SK-N-SH treated with all-trans-retinoic acid at 6 μM for 48 hours (cell line): Measurements from ENCODE around the gene PDE1C.

ENCODE experiments used
- ATAC-seq: fragments of 200-7000 bp; cut with Tn5 transposase; 3 replicates; pipeline ENCODE4 v1.9.1; 2020; ENCODE audit warnings: mild to moderate bottlenecking, moderate library complexity
- ARNTL ChIP-seq: fragments of 450-650 bp; formaldehyde crosslinking; IDR thresholded peaks from 2 replicates; pipeline ENCODE4 v1.5.0; 2020; ENCODE audit warnings: low read depth, mild to moderate bottlenecking, moderate library complexity, borderline replicate concordance
- BACH2 ChIP-seq: fragments of 250-450 bp; sonication (Bioruptor Pico); IDR thresholded peaks from 2 replicates; pipeline ENCODE4 v1.9.0; 2021; ENCODE audit warnings: mild to moderate bottlenecking, borderline replicate concordance
- CREB5 ChIP-seq: fragments of 250-450 bp; sonication (Bioruptor Pico); IDR thresholded peaks from 2 replicates; pipeline ENCODE4 v1.5.1; 2020; ENCODE audit warnings: low read depth, mild to moderate bottlenecking, moderate library complexity
- CSDC2 ChIP-seq: fragments of 250-450 bp; sonication (Bioruptor Pico); IDR thresholded peaks from 2 replicates; pipeline ENCODE4 v1.5.0; 2020; ENCODE audit warnings: mild to moderate bottlenecking, moderate library complexity
- CSRNP3 ChIP-seq: fragments of 250-450 bp; sonication (Bioruptor Pico); IDR thresholded peaks from 2 replicates; pipeline ENCODE4 v1.5.1; 2021; ENCODE audit warnings: mild to moderate bottlenecking, moderate library complexity
- ESRRG ChIP-seq: fragments of 250-450 bp; sonication (Bioruptor Pico); IDR thresholded peaks from 2 replicates; pipeline ENCODE4 v1.6.1; 2021; ENCODE audit warnings: mild to moderate bottlenecking
- GLIS3 ChIP-seq: fragments of 250-450 bp; sonication (Bioruptor Pico); IDR thresholded peaks from 2 replicates; pipeline ENCODE4 v1.5.0; 2020; ENCODE audit warnings: mild to moderate bottlenecking, moderate library complexity
- ISL1 ChIP-seq: fragments of 250-450 bp; sonication (Bioruptor Pico); IDR thresholded peaks from 2 replicates; pipeline ENCODE4 v2.1.2; 2022; ENCODE audit warnings: mild to moderate bottlenecking, moderate library complexity
- OSR1 ChIP-seq: fragments of 250-450 bp; sonication (Bioruptor Pico); IDR thresholded peaks from 2 replicates; pipeline ENCODE4 v1.8.0; 2022; ENCODE audit warnings: moderate library complexity, mild to moderate bottlenecking, inconsistent platforms
- PATZ1 ChIP-seq: fragments of 250-450 bp; sonication (Bioruptor Pico); IDR thresholded peaks from 2 replicates; pipeline ENCODE4 v1.8.0; 2020; ENCODE audit warnings: mild to moderate bottlenecking, moderate library complexity, borderline replicate concordance
- POU6F1 ChIP-seq: fragments of 250-450 bp; sonication (Bioruptor Pico); IDR thresholded peaks from 2 replicates; pipeline ENCODE4 v1.8.0; 2021; ENCODE audit warnings: low read depth, mild to moderate bottlenecking, moderate library complexity, borderline replicate concordance
- PPARA ChIP-seq: fragments of 250-450 bp; sonication (Bioruptor Pico); IDR thresholded peaks from 2 replicates; pipeline ENCODE4 v1.5.0; 2020; ENCODE audit warnings: mild to moderate bottlenecking, borderline replicate concordance
- RARB ChIP-seq: fragments of 250-450 bp; sonication (Bioruptor Pico); IDR thresholded peaks from 2 replicates; pipeline ENCODE4 v1.8.0; 2021; ENCODE audit warnings: mild to moderate bottlenecking, moderate library complexity
- TCF4 ChIP-seq: fragments of 250-450 bp; sonication (Bioruptor Pico); IDR thresholded peaks from 2 replicates; pipeline ENCODE4 v1.8.0; 2021; ENCODE audit warnings: mild to moderate bottlenecking, moderate library complexity, borderline replicate concordance
- TOX ChIP-seq: fragments of 250-450 bp; sonication (Bioruptor Pico); IDR thresholded peaks from 2 replicates; pipeline ENCODE4 v1.8.0; 2021; ENCODE audit warnings: mild to moderate bottlenecking, moderate library complexity, borderline replicate concordance
- TSHZ2 ChIP-seq: fragments of 250-450 bp; sonication (Bioruptor Pico); IDR thresholded peaks from 2 replicates; pipeline ENCODE4 v1.5.0; 2020; ENCODE audit warnings: mild to moderate bottlenecking, moderate library complexity
- ZC3H10 ChIP-seq: fragments of 250-450 bp; sonication (Bioruptor Pico); IDR thresholded peaks from 2 replicates; pipeline ENCODE4 v1.5.1; 2021; ENCODE audit warnings: mild to moderate bottlenecking, moderate library complexity
- ZFP3 ChIP-seq: fragments of 250-450 bp; sonication (Bioruptor Pico); IDR thresholded peaks from 2 replicates; pipeline ENCODE4 v1.5.0; 2020; ENCODE audit warnings: mild to moderate bottlenecking, moderate library complexity
- ZFP30 ChIP-seq: fragments of 450-650 bp; formaldehyde crosslinking; IDR thresholded peaks from 2 replicates; pipeline ENCODE4 v1.5.0; 2022; ENCODE audit warnings: mild to moderate bottlenecking, moderate library complexity
- ZNF70 ChIP-seq: fragments of 450-650 bp; formaldehyde crosslinking; IDR thresholded peaks from 2 replicates; pipeline ENCODE4 v1.5.0; 2020; ENCODE audit warnings: mild to moderate bottlenecking, moderate library complexity
- ZNF8 ChIP-seq: fragments of 450-650 bp; formaldehyde crosslinking; IDR thresholded peaks from 2 replicates; pipeline ENCODE4 v1.5.0; 2020; ENCODE audit warnings: mild to moderate bottlenecking, moderate library complexity

PDE1C gene

GRCh38 chr7:32025381-32026082 is 44.7 kb downstream of the PDE1C start:
- no peak for ATAC-seq
- TF ChIP-seq ARNTL (CRISPR knock-in tag) (no peak), GLIS3 (no peak), ZC3H10 (CRISPR knock-in tag) (no peak), TOX (CRISPR knock-in tag) (no peak), CSRNP3 (CRISPR knock-in tag) (no peak), ZNF8 (CRISPR knock-in tag) (no peak), ESRRG (CRISPR knock-in tag) (no peak), OSR1 (CRISPR knock-in tag) (no peak), BACH2 (CRISPR knock-in tag) (no peak), ZNF70 (CRISPR knock-in tag) (no peak), RARB (CRISPR knock-in tag) (no peak), ZFP30 (CRISPR knock-in tag) (no peak)

- TF ChIP-seq PPARA (CRISPR knock-in tag): no peak
- TF ChIP-seq TCF4 (CRISPR knock-in tag): no peak
- TF ChIP-seq CSDC2 (CRISPR knock-in tag): no peak
- TF ChIP-seq POU6F1 (CRISPR knock-in tag): no peak
- TF ChIP-seq ZFP30 (CRISPR knock-in tag): no peak
- no peak for TF ChIP-seq RARB (CRISPR knock-in tag)
- TF ChIP-seq BACH2 (CRISPR knock-in tag): no peak
- TF ChIP-seq PATZ1 (CRISPR knock-in tag): no peak
- no peak for TF ChIP-seq ZNF70 (CRISPR knock-in tag)
- TF ChIP-seq ISL1 (CRISPR knock-in tag): no peak
- TF ChIP-seq GLIS3: no peak
- no peak for TF ChIP-seq TSHZ2 (CRISPR knock-in tag)
- no peak for TF ChIP-seq CREB5 (CRISPR knock-in tag)
- no peak for TF ChIP-seq ZC3H10 (CRISPR knock-in tag)
- TF ChIP-seq ARNTL (CRISPR knock-in tag): no peak
- ATAC-seq: no peak
Measured at GRCh38 chr7:32023376-32023775, 46.8 kb downstream of the PDE1C start.

GRCh38 chr7:32022966-32023365 is 47.2 kb downstream of the PDE1C start:
- TF ChIP-seq ARNTL (CRISPR knock-in tag) (no peak), TOX (CRISPR knock-in tag) (no peak), TSHZ2 (CRISPR knock-in tag) (no peak), OSR1 (CRISPR knock-in tag) (no peak), GLIS3 (no peak), CSDC2 (CRISPR knock-in tag) (no peak), BACH2 (CRISPR knock-in tag) (no peak), PPARA (CRISPR knock-in tag) (no peak), ZFP3 (CRISPR knock-in tag) (no peak)
- no peak for ATAC-seq
